T-cell (primary cell): ENCODE data around the gene ZFHX3. TPM values are rescaled to one million over a fixed set of nuclear protein-coding genes. Genes with fewer than 3 reads are reported as not detected.

Experiments used
- ATAC-seq, 4 experiments: fragments of 200-7000 bp in 3 of 4; fragments of 150-1000 bp in 1 of 4; cut with Tn5 transposase; replicated peaks in 1 of 4; 1 replicate in 3 of 4; 2 replicates in 1 of 4; pipeline ENCODE4 v1.10.0; 2021; ENCODE audit warnings: moderate library complexity in 3 of 4, mild to moderate bottlenecking in 2 of 4, moderate number of reproducible peaks in 1 of 4
- CTCF ChIA-PET, 2 donors: fragments of 300-600 bp; sonication (Branson Sonifier 250); formaldehyde crosslinking; loops; one replicate each; lab custom pipeline; 2022; ENCODE audit warnings: antibody characterized with exemption in 2 of 2; lab: Charles Lee
- POLR2A ChIA-PET, 2 donors: fragments of 300-600 bp; sonication (Branson Sonifier 250); formaldehyde crosslinking; loops; one replicate each; lab custom pipeline; 2022; ENCODE audit warnings: antibody characterized with exemption in 2 of 2; lab: Charles Lee
- DNase-seq, 35 experiments: peaks; one replicate each; pipeline versions ENCODE4 v3.0.0 to v3.0.0-alpha.2; 2013 to 2023
- H3K27ac ChIP-seq: one replicate; pipeline ENCODE4 v1.5.1; 2013; ENCODE audit warnings: low read length
- H3K27me3 ChIP-seq, 2 experiments: replicated peaks in 1 of 2; 1 replicate in 1 of 2; 2 replicates in 1 of 2; pipeline versions ENCODE4 v1.6.1 to v1.7.0; 2013; ENCODE audit warnings: low read length in 1 of 2, mixed read lengths in 1 of 2; ENCODE audit not compliant: control insufficient read depth in 2 of 2, insufficient read depth in 2 of 2; ENCODE audit errors: extremely low read depth in 1 of 2
- H3K36me3 ChIP-seq, 2 donors: 1 replicate in 1 of 2; 2 replicates in 1 of 2; pipeline versions ENCODE4 v1.6.1 to v1.7.0; 2013; ENCODE audit warnings: low read length in 1 of 2; ENCODE audit not compliant: control insufficient read depth in 2 of 2, insufficient read depth in 1 of 2; ENCODE audit errors: extremely low read depth in 1 of 2
- H3K4me1 ChIP-seq, 2 experiments: 1 replicate in 1 of 2; 2 replicates in 1 of 2; pipeline versions ENCODE4 v1.6.1 to v1.7.0; 2013; ENCODE audit warnings: low read length in 2 of 2, mixed read lengths in 1 of 2; ENCODE audit not compliant: insufficient read depth in 2 of 2, control insufficient read depth in 1 of 2; ENCODE audit errors: extremely low read depth in 1 of 2
- H3K4me3 ChIP-seq, 2 donors: 1 replicate in 1 of 2; 2 replicates in 1 of 2; pipeline versions ENCODE4 v1.5.1 to v1.7.0; 2013; ENCODE audit warnings: mild to moderate bottlenecking in 2 of 2, low read length in 1 of 2, moderate library complexity in 1 of 2; ENCODE audit not compliant: control insufficient read depth in 1 of 2; ENCODE audit errors: extremely low read depth in 1 of 2
- H3K9me3 ChIP-seq: 2 replicates; pipeline ENCODE4 v1.7.0; 2013
- H3K27ac Mint-ChIP-seq, 2 donors: one replicate each; pipeline ENCODE4 v1.8.0; 2020 to 2021; ENCODE audit warnings: mild to moderate bottlenecking in 2 of 2, mixed read lengths in 2 of 2
- H3K27me3 Mint-ChIP-seq, 2 donors: one replicate each; pipeline ENCODE4 v1.8.0; 2021 to 2022; ENCODE audit warnings: mixed read lengths in 2 of 2
- H3K36me3 Mint-ChIP-seq: one replicate; pipeline ENCODE4 v1.8.0; 2021; ENCODE audit warnings: mixed read lengths
- H3K4me1 Mint-ChIP-seq, 3 donors: one replicate each; pipeline ENCODE4 v1.8.0; 2020 to 2022; ENCODE audit warnings: mixed read lengths in 3 of 3, mild to moderate bottlenecking in 1 of 3
- H3K4me3 Mint-ChIP-seq, 3 donors: one replicate each; pipeline ENCODE4 v1.8.0; 2020 to 2022; ENCODE audit warnings: mild to moderate bottlenecking in 3 of 3, mixed read lengths in 3 of 3, moderate library complexity in 3 of 3
- H3K9me3 Mint-ChIP-seq, 3 donors: one replicate each; pipeline ENCODE4 v1.8.0; 2020 to 2022; ENCODE audit warnings: mixed read lengths in 3 of 3
- WGBS: methylation state at CpG from one replicate; pipeline ENCODE4 v1.1.5; 2013; ENCODE audit warnings: missing lambda C conversion rate; ENCODE audit not compliant: insufficient coverage; 5-methylcytosine and 5-hydroxymethylcytosine counted together
- total RNA-seq, 35 experiments: library from RNA in 6 of 35; stranded (reverse) in 6 of 35; fragments of 120-200 nt in 1 of 35; gene quantifications; one replicate each; pipeline versions ENCODE4 v1.2.1 to v1.2.4 and lab custom pipeline; 2013 to 2026

ZFHX3 gene
- total RNA-seq, 5 donors from 2014 or later (not counting 1 experiment from before 2014, with no cell fraction given) = 0.35 to 2.1 (median 1.0) TPM

DNA sequence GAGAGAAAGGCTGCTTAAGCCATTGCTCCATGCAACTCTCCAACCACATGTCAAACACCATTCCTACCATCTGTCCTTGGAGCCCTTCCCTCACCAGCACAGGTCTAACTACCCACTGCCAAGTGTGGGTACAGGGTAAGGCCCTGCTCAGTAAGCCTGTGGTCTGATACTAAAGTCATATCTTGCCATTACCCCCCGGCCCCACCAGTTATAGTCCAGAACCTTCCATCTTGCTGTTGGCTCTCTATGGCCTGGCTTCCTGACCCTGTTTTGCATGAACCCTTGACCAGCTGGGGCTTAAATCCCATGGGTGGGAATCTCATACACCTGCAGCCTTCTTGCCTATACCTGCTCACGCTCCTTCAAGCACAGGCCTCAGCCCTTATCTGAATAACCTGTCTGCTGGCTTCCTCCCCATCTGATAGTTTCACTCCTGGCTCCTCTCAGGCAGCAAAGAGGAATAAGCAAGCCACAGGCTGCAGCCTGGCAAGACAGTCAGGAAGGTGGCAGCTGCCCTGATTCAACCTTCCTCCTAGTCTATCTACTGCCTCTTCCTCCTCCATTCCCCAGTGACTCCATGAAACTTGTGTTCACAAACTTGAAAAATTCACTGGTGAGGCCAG is 64.1 kb downstream of the ZFHX3 start:
- WGBS = 65% methylated on average over 2 of the region's 2 CpGs
- POLR2A ChIA-PET = no interaction called here
- Histone ChIP-seq H3K27me3 (peaks cover 0 to 2% of the 10 kb centered on the region in 2 experiments), H3K4me1 (no peaks in the 10 kb centered on the region), H3K4me3 (no peak overlapping the region), H3K36me3 (no peaks in the 10 kb centered on the region), H3K9me3 (no peaks in the 10 kb centered on the region), H3K27ac (no peak overlapping the region)
- Mint-ChIP-seq H3K27ac (no peak overlapping the region), H3K27me3 (no peaks in the 10 kb centered on the region), H3K4me3 (no peak overlapping the region), H3K36me3 (no peaks in the 10 kb centered on the region), H3K4me1 (no peaks in the 10 kb centered on the region), H3K9me3 (no peaks in the 10 kb centered on the region)
- no peak for DNase-seq
- ATAC-seq = no peak
- CTCF ChIA-PET = no interaction called here

DNA sequence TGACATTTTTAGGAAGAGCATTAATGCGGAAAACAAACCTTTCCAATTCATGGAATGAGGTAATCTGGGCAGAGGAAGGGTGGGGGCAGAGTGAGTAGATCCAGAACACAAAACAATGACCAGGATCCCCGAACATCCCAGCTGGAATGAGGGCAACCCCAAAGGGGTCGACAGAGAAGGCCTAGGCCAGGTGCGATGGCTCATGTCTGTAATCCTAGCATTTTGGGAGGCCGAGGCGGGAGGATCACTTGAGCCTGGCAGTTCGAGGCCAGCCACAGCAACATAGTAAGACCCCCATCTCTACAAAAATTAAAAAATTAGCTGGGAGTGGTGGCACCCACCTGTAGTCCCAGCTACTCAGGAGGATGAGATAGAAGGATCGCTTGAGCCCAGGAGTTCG is 64.7 kb downstream of the ZFHX3 start:
- Mint-ChIP-seq H3K4me3 (no peak overlapping the region), H3K36me3 (no peaks in the 10 kb centered on the region), H3K9me3 (no peaks in the 10 kb centered on the region), H3K27me3 (no peaks in the 10 kb centered on the region), H3K4me1 (no peaks in the 10 kb centered on the region), H3K27ac (no peak overlapping the region)
- no peaks in the 10 kb centered on the region for H3K4me1 ChIP-seq
- no peaks in the 10 kb centered on the region for H3K36me3 ChIP-seq
- H3K4me3 ChIP-seq = no peak overlapping the region
- H3K27me3 ChIP-seq = peaks cover 0 to 2% of the 10 kb centered on the region in 2 experiments
- POLR2A ChIA-PET = no interaction called here
- H3K27ac ChIP-seq = no peak overlapping the region
- no peak for DNase-seq
- WGBS = 61% methylated on average over 3 of the region's 9 CpGs
- no peaks in the 10 kb centered on the region for H3K9me3 ChIP-seq
- CTCF ChIA-PET = no interaction called here
- ATAC-seq = no peak

DNA sequence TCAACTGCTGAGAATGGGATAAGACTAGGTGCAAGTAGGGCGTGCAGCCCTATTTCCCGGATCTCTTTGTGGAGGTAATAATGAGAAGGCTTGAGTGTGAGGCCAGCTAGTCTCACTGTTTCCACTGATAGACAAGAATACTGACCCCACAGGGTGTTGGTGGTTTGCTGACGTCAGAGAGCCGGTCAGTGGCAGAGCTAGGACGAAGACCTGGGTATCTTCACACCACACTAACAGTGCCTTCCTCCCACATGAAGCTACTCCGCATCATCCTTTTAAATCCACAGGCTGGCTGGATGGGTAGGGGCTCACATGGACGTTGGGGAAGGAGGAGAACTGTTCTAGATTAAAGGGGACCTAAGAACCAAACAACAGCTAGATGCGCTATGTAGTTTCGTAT is 68.0 kb downstream of the ZFHX3 start:
- H3K27me3 ChIP-seq = no peaks in the 10 kb centered on the region
- no peaks in the 10 kb centered on the region for H3K36me3 Mint-ChIP-seq
- H3K9me3 Mint-ChIP-seq = no peaks in the 10 kb centered on the region
- H3K27ac Mint-ChIP-seq = no peak overlapping the region
- no peaks in the 10 kb centered on the region for H3K4me1 ChIP-seq
- WGBS = 72% methylated on average over 3 of the region's 9 CpGs
- CTCF ChIA-PET = no interaction called here
- DNase-seq (no peak), ATAC-seq (no peak)
- H3K27ac ChIP-seq = no peak overlapping the region
- POLR2A ChIA-PET = no interaction called here
- no peaks in the 10 kb centered on the region for H3K9me3 ChIP-seq
- no peaks in the 10 kb centered on the region for H3K36me3 ChIP-seq
- H3K4me3 Mint-ChIP-seq = no peak overlapping the region
- peaks cover 0 to 1% (median 0%) of the 10 kb centered on the region in 3 donors for H3K4me1 Mint-ChIP-seq
- H3K4me3 ChIP-seq = no peak overlapping the region
- no peaks in the 10 kb centered on the region for H3K27me3 Mint-ChIP-seq

DNA sequence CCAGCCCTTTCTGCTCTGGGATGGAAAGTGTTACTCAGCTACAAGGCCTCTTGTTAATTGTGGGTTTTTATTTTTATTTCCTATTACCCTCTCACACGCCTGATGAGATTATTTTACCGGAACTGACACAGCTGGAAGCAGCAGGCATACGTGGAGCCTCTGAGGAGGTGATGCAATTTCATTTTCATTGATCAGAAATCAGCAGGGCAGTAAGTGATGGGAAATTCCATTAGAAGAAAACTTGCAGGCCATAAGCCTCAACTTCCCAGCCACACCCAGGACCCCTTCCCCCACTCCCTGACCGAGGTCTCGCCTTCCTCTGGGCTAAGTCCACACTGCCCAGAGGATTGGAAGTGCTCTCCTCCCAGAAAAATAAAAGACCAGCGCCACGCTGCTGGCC is 69.7 kb downstream of the ZFHX3 start:
- no CpG with 5 or more reads among the region's 7 CpGs for WGBS
- Mint-ChIP-seq H3K36me3 (no peaks in the 10 kb centered on the region), H3K9me3 (no peaks in the 10 kb centered on the region), H3K27ac (no peak overlapping the region), H3K4me3 (no peak overlapping the region), H3K27me3 (no peaks in the 10 kb centered on the region), H3K4me1 (peaks cover 0 to 1% (median 0%) of the 10 kb centered on the region in 3 donors)
- H3K4me1 ChIP-seq = no peaks in the 10 kb centered on the region
- CTCF ChIA-PET = interaction anchor here in 1 of 2 donors (0.5 kb wide), 1 partner anchor 211 kb away, joined by 3 read pairs; no protein-coding TSS in a partner anchor
- no peak overlapping the region for H3K4me3 ChIP-seq
- no peak overlapping the region for H3K27ac ChIP-seq
- POLR2A ChIA-PET = no interaction called here
- H3K27me3 ChIP-seq = no peaks in the 10 kb centered on the region
- no peaks in the 10 kb centered on the region for H3K9me3 ChIP-seq
- DNase-seq (no peak), ATAC-seq (no peak)
- no peaks in the 10 kb centered on the region for H3K36me3 ChIP-seq

DNA sequence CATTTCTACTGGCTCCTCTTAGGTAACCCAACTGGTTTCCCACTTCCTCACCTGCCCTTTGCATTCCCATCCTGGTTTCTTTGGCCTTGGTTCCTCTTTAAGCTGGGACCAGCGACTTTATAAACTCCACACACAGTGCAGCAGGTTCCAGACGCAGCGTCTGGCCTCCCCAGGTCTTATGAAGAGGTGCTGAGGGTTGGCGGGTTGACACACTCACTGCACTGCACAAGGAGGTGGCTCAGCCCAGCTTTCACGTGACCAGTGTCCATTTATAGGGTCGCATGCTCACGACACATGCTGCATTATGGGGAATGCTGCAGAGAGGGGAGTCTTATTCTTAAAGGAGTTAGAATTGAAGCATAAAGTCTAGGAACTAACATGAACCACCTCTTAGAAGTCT is 70.8 kb downstream of the ZFHX3 start:
- no peak overlapping the region for H3K27ac Mint-ChIP-seq
- Histone ChIP-seq H3K27ac (no peak overlapping the region), H3K27me3 (no peaks in the 10 kb centered on the region), H3K4me3 (no peak overlapping the region), H3K9me3 (no peaks in the 10 kb centered on the region), H3K4me1 (no peaks in the 10 kb centered on the region), H3K36me3 (no peaks in the 10 kb centered on the region)
- 100% methylated on average over 2 of the region's 7 CpGs for WGBS
- ChIA-PET POLR2A (no interaction called here), CTCF (no interaction called here)
- ATAC-seq = no peak
- H3K4me1 Mint-ChIP-seq = peaks cover 0 to 1% (median 0%) of the 10 kb centered on the region in 3 donors
- H3K27me3 Mint-ChIP-seq = peaks cover 0 to 4% of the 10 kb centered on the region in 2 donors
- no peak for DNase-seq
- no peaks in the 10 kb centered on the region for H3K9me3 Mint-ChIP-seq
- no peaks in the 10 kb centered on the region for H3K36me3 Mint-ChIP-seq
- no peak overlapping the region for H3K4me3 Mint-ChIP-seq

DNA sequence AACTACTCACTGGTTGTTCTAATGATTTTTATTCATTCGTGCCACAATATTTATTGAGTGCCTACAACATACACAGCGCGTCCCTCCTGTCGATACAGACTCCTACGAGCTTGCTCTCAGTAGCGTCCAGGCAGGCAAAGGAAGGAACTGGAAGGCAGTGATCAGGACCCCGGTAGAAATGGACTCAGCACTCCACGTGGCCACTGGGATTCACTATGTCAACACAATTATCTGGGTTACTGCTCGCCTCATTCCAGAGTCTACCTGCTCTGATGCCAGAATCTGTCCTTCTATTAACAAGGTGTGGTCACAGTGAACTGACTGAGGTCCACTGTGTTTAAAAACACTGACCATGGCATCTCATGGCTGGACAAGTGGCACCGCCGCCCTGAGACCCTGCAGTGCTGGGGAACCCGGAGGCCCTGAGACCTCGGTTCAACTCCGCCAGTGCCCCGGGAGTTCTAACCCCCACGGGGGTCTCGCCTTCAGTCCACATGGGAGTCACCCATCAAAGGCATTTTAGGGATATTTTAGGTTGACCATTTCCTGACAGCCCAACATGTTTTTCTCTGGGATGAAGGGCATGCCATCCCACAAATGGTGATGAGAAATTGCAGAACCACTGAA is 71.4 kb downstream of the ZFHX3 start:
- peaks cover 0 to 1% (median 0%) of the 10 kb centered on the region in 3 donors for H3K4me1 Mint-ChIP-seq
- H3K36me3 Mint-ChIP-seq = no peaks in the 10 kb centered on the region
- CTCF ChIA-PET = no interaction called here
- Histone ChIP-seq H3K4me3 (no peak overlapping the region), H3K4me1 (no peaks in the 10 kb centered on the region), H3K27me3 (no peaks in the 10 kb centered on the region), H3K27ac (no peak overlapping the region), H3K36me3 (no peaks in the 10 kb centered on the region), H3K9me3 (no peaks in the 10 kb centered on the region)
- H3K4me3 Mint-ChIP-seq = no peak overlapping the region
- WGBS = 94% methylated on average over 16 of the region's 17 CpGs
- POLR2A ChIA-PET = no interaction called here
- no peak overlapping the region for H3K27ac Mint-ChIP-seq
- ATAC-seq (no peak), DNase-seq (no peak)
- H3K9me3 Mint-ChIP-seq = no peaks in the 10 kb centered on the region
- H3K27me3 Mint-ChIP-seq = peaks cover 0 to 4% of the 10 kb centered on the region in 2 donors
